Hypothalamus (tissue), 51 donors: ENCODE data around the gene ADO.
"Not testable (repeated sequence)": the region's sequence is repeated elsewhere in the genome, so short reads cannot be mapped to it uniquely, and the experiment has no call there.

Source experiments
- DNase-seq, 51 donors: peaks; one replicate each; lab custom pipeline; 2025; lab: John Stamatoyannopoulos, UW

The ADO gene

GRCh38 chr10:62804356-62805230 is at the start of gene ADO:
Gene ADO (plus strand): TSS chr10:62804720. CDS start chr10:62805060, 340 bp downstream.
- DNase-seq, result peak; percentile 55 to 96 (median 85)

GRCh38 chr10:62754963-62755362 is 49.6 kb upstream of the ADO start:
- no peak for DNase-seq

- DNase-seq, result no peak
Observed at GRCh38 chr10:62755662-62756653, 48.6 kb upstream of the ADO start.

GRCh38 chr10:62759599-62760175 is 44.8 kb upstream of the ADO start:
- peak in 1 of 51 donors; percentile 0 for DNase-seq

- DNase-seq, result no peak
Observed at GRCh38 chr10:62760401-62760800, 44.1 kb upstream of the ADO start.

- DNase-seq, result no peak
Observed at GRCh38 chr10:62761115-62761514, 43.4 kb upstream of the ADO start.

- no peak for DNase-seq
Observed at GRCh38 chr10:62763155-62763554, 41.4 kb upstream of the ADO start.

- no peak for DNase-seq
Observed at GRCh38 chr10:62764011-62764410, 40.5 kb upstream of the ADO start.

- DNase-seq, result no peak
Observed at GRCh38 chr10:62765726-62766125, 38.8 kb upstream of the ADO start.

GRCh38 chr10:62766386-62766785 is 38.1 kb upstream of the ADO start:
- DNase-seq, result no peak

GRCh38 chr10:62769574-62770242 is 34.8 kb upstream of the ADO start:
- DNase-seq, result peak in 5 of 51 donors; percentile 1 to 8 (median 3)

- peak in 1 of 51 donors; percentile 3 for DNase-seq
Observed at GRCh38 chr10:62772186-62772974, 32.1 kb upstream of the ADO start.

GRCh38 chr10:62778125-62778524 is 26.4 kb upstream of the ADO start:
- DNase-seq, result no peak

GRCh38 chr10:62779487-62780248 is 24.9 kb upstream of the ADO start:
- no peak for DNase-seq

GRCh38 chr10:62784537-62784936 is 20.0 kb upstream of the ADO start:
- DNase-seq, result not testable (repeated sequence)

GRCh38 chr10:62788285-62788684 is 16.2 kb upstream of the ADO start:
- DNase-seq, result not testable (repeated sequence)

GRCh38 chr10:62788861-62789467 is 15.6 kb upstream of the ADO start:
- DNase-seq, result no peak

- no peak for DNase-seq
Observed at GRCh38 chr10:62790019-62790555, 14.4 kb upstream of the ADO start.
